CD14-positive monocyte (primary cell): ENCODE measurements around the gene IPO11. TPM values are rescaled to one million over a fixed set of nuclear protein-coding genes. Genes with fewer than 3 reads are reported as not detected.

Experiments
- DNase-seq, 3 donors: peaks; one replicate each; pipeline ENCODE4 v3.0.0-alpha.2; 2011 to 2022
- H2AFZ ChIP-seq: 2 replicates; pipeline ENCODE4 v1.6.0; 2012; ENCODE audit warnings: mild to moderate bottlenecking, low read depth, low read length, inconsistent platforms; ENCODE audit not compliant: insufficient read depth, poor library complexity, severe bottlenecking
- H3K27ac ChIP-seq, 2 donors: 1 replicate in 1 of 2; 2 replicates in 1 of 2; pipeline ENCODE4 v1.5.1; 2012 to 2013; ENCODE audit warnings: low read length in 2 of 2, control low read depth in 1 of 2, inconsistent platforms in 1 of 2, low read depth in 1 of 2, mild to moderate bottlenecking in 1 of 2
- H3K27me3 ChIP-seq, 2 donors: one replicate each; pipeline versions ENCODE4 v1.6.0 to v1.6.1; 2011 to 2013; ENCODE audit warnings: low read length in 2 of 2; ENCODE audit not compliant: control insufficient read depth in 2 of 2, insufficient read depth in 2 of 2
- H3K36me3 ChIP-seq, 2 donors: replicated peaks in 1 of 2; 1 replicate in 1 of 2; 2 replicates in 1 of 2; pipeline versions ENCODE4 v1.5.1 to v1.6.1; 2012 to 2013; ENCODE audit warnings: low read length in 2 of 2, control low read depth in 1 of 2, inconsistent platforms in 1 of 2, mild to moderate bottlenecking in 1 of 2; ENCODE audit not compliant: insufficient read depth in 2 of 2, control insufficient read depth in 1 of 2
- H3K4me1 ChIP-seq, 2 donors: 1 replicate in 1 of 2; 2 replicates in 1 of 2; pipeline versions ENCODE4 v1.5.1 to v1.6.1; 2012 to 2013; ENCODE audit warnings: low read length in 2 of 2, control low read depth in 1 of 2, inconsistent platforms in 1 of 2, mild to moderate bottlenecking in 1 of 2, moderate library complexity in 1 of 2; ENCODE audit not compliant: insufficient read depth in 2 of 2, control insufficient read depth in 1 of 2
- H3K4me2 ChIP-seq: replicated peaks from 2 replicates; pipeline ENCODE3; 2012; ENCODE audit warnings: low read length, moderate library complexity, mild to moderate bottlenecking; ENCODE audit not compliant: poor library complexity, severe bottlenecking; ENCODE audit errors: extremely low read depth
- H3K4me3 ChIP-seq, 3 experiments: fragments of 200-600 bp in 1 of 3; sonication (generic) in 1 of 3; replicated peaks in 1 of 3; 1 replicate in 2 of 3; 2 replicates in 1 of 3; pipeline ENCODE4 v1.5.1; 2011 to 2013; ENCODE audit warnings: low read length in 3 of 3, mild to moderate bottlenecking in 3 of 3, control low read depth in 2 of 3, low read depth in 2 of 3, inconsistent platforms in 1 of 3, moderate library complexity in 1 of 3
- H3K79me2 ChIP-seq: 2 replicates; pipeline ENCODE4 v1.6.0; 2012; ENCODE audit warnings: mild to moderate bottlenecking, control low read depth, inconsistent platforms, low read length, moderate library complexity; ENCODE audit not compliant: insufficient read depth
- H3K9ac ChIP-seq: 2 replicates; pipeline ENCODE4 v1.6.0; 2017; ENCODE audit warnings: low read length, mild to moderate bottlenecking; ENCODE audit not compliant: insufficient read depth, poor library complexity, severe bottlenecking
- H3K9me3 ChIP-seq, 2 donors: replicated peaks in 1 of 2; 1 replicate in 1 of 2; 2 replicates in 1 of 2; pipeline versions ENCODE4 v1.5.1 to v1.6.1; 2012 to 2013; ENCODE audit warnings: low read length in 2 of 2, control low read depth in 1 of 2; ENCODE audit not compliant: control insufficient read depth in 1 of 2, insufficient read depth in 1 of 2
- H4K20me1 ChIP-seq: 2 replicates; pipeline ENCODE4 v1.6.0; 2012; ENCODE audit warnings: mild to moderate bottlenecking, low read length, control low read depth, moderate library complexity; ENCODE audit not compliant: insufficient read depth
- H3K27ac Mint-ChIP-seq, 7 donors: one replicate each; pipeline ENCODE4 v1.8.0; 2020; ENCODE audit warnings: mild to moderate bottlenecking in 7 of 7, mixed read lengths in 7 of 7, moderate library complexity in 6 of 7, inconsistent platforms in 2 of 7
- H3K27me3 Mint-ChIP-seq, 3 donors: one replicate each; pipeline ENCODE4 v1.8.0; 2021 to 2022; ENCODE audit warnings: low read depth in 3 of 3, mild to moderate bottlenecking in 3 of 3, mixed read lengths in 3 of 3, moderate library complexity in 3 of 3, inconsistent platforms in 1 of 3
- H3K36me3 Mint-ChIP-seq, 2 donors: one replicate each; pipeline ENCODE4 v1.8.0; 2020; ENCODE audit warnings: mixed read lengths in 2 of 2, inconsistent platforms in 1 of 2, mild to moderate bottlenecking in 1 of 2
- H3K4me1 Mint-ChIP-seq: one replicate; pipeline ENCODE4 v1.8.0; 2020; ENCODE audit warnings: mild to moderate bottlenecking, mixed read lengths
- H3K4me3 Mint-ChIP-seq, 2 donors: one replicate each; pipeline ENCODE4 v1.8.0; 2020; ENCODE audit warnings: mild to moderate bottlenecking in 2 of 2, mixed read lengths in 2 of 2, moderate library complexity in 1 of 2
- H3K9me3 Mint-ChIP-seq, 7 donors: one replicate each; pipeline ENCODE4 v1.8.0; 2020 to 2022; ENCODE audit warnings: mixed read lengths in 7 of 7, mild to moderate bottlenecking in 6 of 7, moderate library complexity in 6 of 7, inconsistent platforms in 2 of 7
- CTCF ChIP-seq: fragments of 200-600 bp; IDR thresholded peaks from one replicate; pipeline ENCODE4 v1.8.0; 2022; ENCODE audit warnings: antibody characterized with exemption, mild to moderate bottlenecking
- WGBS: methylation state at CpG from one replicate; pipeline ENCODE4 v1.1.5; 2013; ENCODE audit warnings: missing lambda C conversion rate; ENCODE audit not compliant: insufficient coverage; 5-methylcytosine and 5-hydroxymethylcytosine counted together
- intact Hi-C, 2 donors: fragments of 100-400 bp; cut with micrococcal nuclease; formaldehyde crosslinking; loops; one replicate each; pipeline versions ENCODE4 v1.15.0 to v1.15.1; 2023
- polyA plus RNA-seq, 3 donors: library from polyadenylated mRNA; depleted of rRNA in 1 of 3; unstranded in 2 of 3; stranded (reverse) in 1 of 3; fragments of 300-500 nt in 2 of 3; fragments of >200 nt in 1 of 3; fragmentation: Illumina TruSeq in 2 of 3; gene quantifications; 1 replicate in 2 of 3; 2 replicates in 1 of 3; pipeline ENCODE4 v1.2.3, GENCODE V29; 2012 to 2021

IPO11 gene
- polyA plus RNA-seq, 3 donors: 4.4 to 5.5 (median 5.3) TPM

DNA sequence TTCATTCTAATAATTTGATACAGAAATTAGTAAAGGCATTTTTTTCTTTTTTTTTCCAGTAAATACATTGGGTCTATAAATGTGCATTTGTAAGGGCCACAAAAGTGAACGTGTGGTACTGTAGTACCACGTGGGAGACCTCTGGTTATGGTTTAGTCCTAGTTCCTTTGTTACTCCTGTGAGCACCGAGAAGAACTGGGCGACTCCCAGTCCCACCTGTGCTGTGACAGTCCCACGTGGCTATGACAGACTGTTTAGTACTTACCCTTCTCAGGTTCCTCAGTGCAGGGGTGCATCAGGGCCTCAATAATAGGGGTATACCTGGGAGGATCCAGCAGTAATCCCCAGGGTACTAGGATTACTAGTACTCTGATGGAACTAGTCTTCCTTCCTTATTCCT lies 215.3 kb downstream of the IPO11 start:
- Mint-ChIP-seq H3K36me3 (peaks cover 19 to 20% of the 10 kb centered on the region in 2 donors), H3K9me3 (no peaks in the 10 kb centered on the region), H3K27ac (no peak overlapping the region), H3K27me3 (no peaks in the 10 kb centered on the region), H3K4me1 (no peaks in the 10 kb centered on the region), H3K4me3 (no peak overlapping the region)
- WGBS: 97% methylated on average over 4 of the region's 5 CpGs
- DNase-seq: no peak
- no peak overlapping the region for H3K27ac ChIP-seq
- intact Hi-C loops: no loop called here
- no peaks in the 10 kb centered on the region for H3K9me3 ChIP-seq
- H3K36me3 ChIP-seq: peaks cover 6 to 31% of the 10 kb centered on the region in 2 donors
- H3K9ac ChIP-seq: no peak overlapping the region
- H3K27me3 ChIP-seq: no peaks in the 10 kb centered on the region
- H3K79me2 ChIP-seq: no peaks in the 10 kb centered on the region
- H3K4me3 ChIP-seq: no peak overlapping the region
- no peak overlapping the region for H2AFZ ChIP-seq
- no peak for TF ChIP-seq CTCF
- H3K4me2 ChIP-seq: no peak overlapping the region
- H3K4me1 ChIP-seq: no peaks in the 10 kb centered on the region
- no peaks in the 10 kb centered on the region for H4K20me1 ChIP-seq

GRCh38 chr5:62631909-62632580 lies 219.5 kb downstream of the IPO11 start:
- no peak overlapping the region for H3K4me3 ChIP-seq
- H3K9ac ChIP-seq: no peak overlapping the region
- H3K36me3 ChIP-seq: peaks cover 4 to 28% of the 10 kb centered on the region in 2 donors
- no peaks in the 10 kb centered on the region for H3K79me2 ChIP-seq
- no peaks in the 10 kb centered on the region for H3K27me3 ChIP-seq
- Mint-ChIP-seq H3K4me1 (no peaks in the 10 kb centered on the region), H3K36me3 (peaks cover 18% of the 10 kb centered on the region in 2 donors), H3K27ac (no peak overlapping the region), H3K9me3 (no peaks in the 10 kb centered on the region), H3K4me3 (no peak overlapping the region), H3K27me3 (no peaks in the 10 kb centered on the region)
- H3K9me3 ChIP-seq: no peaks in the 10 kb centered on the region
- WGBS: 57% methylated on average over 1 of the region's 3 CpGs
- no peak overlapping the region for H3K4me2 ChIP-seq
- DNase-seq: no peak
- H2AFZ ChIP-seq: no peak overlapping the region
- H4K20me1 ChIP-seq: no peaks in the 10 kb centered on the region
- H3K27ac ChIP-seq: no peak overlapping the region
- TF ChIP-seq CTCF: peak; percentile 6
- no peaks in the 10 kb centered on the region for H3K4me1 ChIP-seq
- intact Hi-C loops: no loop called here
